ENCODE results near the gene POLR1D.

DNA sequence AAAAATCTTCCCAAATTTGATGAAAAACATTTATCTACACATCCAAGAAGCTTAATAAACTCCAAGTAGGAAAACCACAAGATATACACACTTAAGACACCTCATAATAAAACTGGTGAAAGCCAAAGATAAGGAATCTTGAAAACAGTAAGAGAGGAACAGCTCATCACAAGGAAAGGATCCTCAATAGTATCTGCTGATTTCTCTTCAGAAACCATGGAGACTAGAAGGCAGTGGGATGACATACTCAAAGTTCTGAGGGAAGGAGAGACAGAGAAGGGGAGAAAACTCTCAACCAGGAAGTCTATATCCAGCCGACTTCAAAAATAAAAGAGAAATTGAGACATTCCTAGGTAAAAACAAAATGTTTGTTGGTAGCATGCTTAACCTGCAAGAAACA lies 47.0 kb upstream of the POLR1D start:
- TF ChIP-seq, protein P1, sequence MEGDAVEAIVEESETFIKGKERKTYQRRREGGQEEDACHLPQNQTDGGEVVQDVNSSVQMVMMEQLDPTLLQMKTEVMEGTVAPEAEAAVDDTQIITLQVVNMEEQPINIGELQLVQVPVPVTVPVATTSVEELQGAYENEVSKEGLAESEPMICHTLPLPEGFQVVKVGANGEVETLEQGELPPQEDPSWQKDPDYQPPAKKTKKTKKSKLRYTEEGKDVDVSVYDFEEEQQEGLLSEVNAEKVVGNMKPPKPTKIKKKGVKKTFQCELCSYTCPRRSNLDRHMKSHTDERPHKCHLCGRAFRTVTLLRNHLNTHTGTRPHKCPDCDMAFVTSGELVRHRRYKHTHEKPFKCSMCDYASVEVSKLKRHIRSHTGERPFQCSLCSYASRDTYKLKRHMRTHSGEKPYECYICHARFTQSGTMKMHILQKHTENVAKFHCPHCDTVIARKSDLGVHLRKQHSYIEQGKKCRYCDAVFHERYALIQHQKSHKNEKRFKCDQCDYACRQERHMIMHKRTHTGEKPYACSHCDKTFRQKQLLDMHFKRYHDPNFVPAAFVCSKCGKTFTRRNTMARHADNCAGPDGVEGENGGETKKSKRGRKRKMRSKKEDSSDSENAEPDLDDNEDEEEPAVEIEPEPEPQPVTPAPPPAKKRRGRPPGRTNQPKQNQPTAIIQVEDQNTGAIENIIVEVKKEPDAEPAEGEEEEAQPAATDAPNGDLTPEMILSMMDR (IDR thresholded peaks at IDR 0.05): no peak
- no peak for TF ChIP-seq ZFX (IDR thresholded peaks at IDR 0.05; ENCODE audit: borderline replicate concordance)
